CD4-positive, alpha-beta memory T cell (primary cell): ENCODE results near the gene RTP5. TPM values are rescaled to one million over a fixed set of nuclear protein-coding genes. Genes with fewer than 3 reads are reported as not detected.

Experiments
- CTCF ChIA-PET: fragments of 350-600 bp; sonication (Branson Sonifier 250); formaldehyde crosslinking; loops from one replicate; lab custom pipeline; 2021; ENCODE audit warnings: inconsistent platforms; ENCODE audit not compliant: partially characterized antibody; lab: Charles Lee
- POLR2A ChIA-PET: fragments of 350-600 bp; sonication (Branson Sonifier 250); formaldehyde crosslinking; loops from one replicate; lab custom pipeline; 2021; ENCODE audit not compliant: partially characterized antibody; lab: Charles Lee
- DNase-seq, 5 donors: peaks; one replicate each; pipeline versions ENCODE4 v3.0.0 to v3.0.0-alpha.2; 2020 to 2022; ENCODE audit warnings: mixed read lengths in 1 of 5
- H3K27ac ChIP-seq: one replicate; pipeline ENCODE4 v1.7.0; 2013; ENCODE audit warnings: low read depth, low read length
- H3K27me3 ChIP-seq: 2 replicates; pipeline ENCODE4 v1.7.0; 2013; ENCODE audit warnings: mild to moderate bottlenecking, low read length, moderate library complexity; ENCODE audit not compliant: insufficient read depth
- H3K36me3 ChIP-seq: 2 replicates; pipeline ENCODE4 v1.7.0; 2013; ENCODE audit warnings: mild to moderate bottlenecking, low read length, moderate library complexity; ENCODE audit not compliant: insufficient read depth
- H3K4me1 ChIP-seq: 2 replicates; pipeline ENCODE4 v1.7.0; 2013; ENCODE audit warnings: mild to moderate bottlenecking, low read length, moderate library complexity; ENCODE audit not compliant: insufficient read depth
- H3K4me3 ChIP-seq, 2 donors: one replicate each; pipeline ENCODE4 v1.7.0; 2013; ENCODE audit warnings: low read length in 2 of 2, mild to moderate bottlenecking in 1 of 2
- H3K9me3 ChIP-seq, 2 donors: one replicate each; pipeline ENCODE4 v1.7.0; 2013; ENCODE audit warnings: low read length in 2 of 2, control low read depth in 1 of 2; ENCODE audit not compliant: control insufficient read depth in 1 of 2
- H3K27ac Mint-ChIP-seq, 7 donors: one replicate each; pipeline ENCODE4 v1.8.0; 2020 to 2021; ENCODE audit warnings: mixed read lengths in 7 of 7, mild to moderate bottlenecking in 6 of 7, inconsistent platforms in 3 of 7, moderate library complexity in 3 of 7
- H3K27me3 Mint-ChIP-seq, 2 donors: one replicate each; pipeline ENCODE4 v1.8.0; 2020 to 2021; ENCODE audit warnings: mixed read lengths in 2 of 2
- H3K36me3 Mint-ChIP-seq, 2 donors: one replicate each; pipeline ENCODE4 v1.8.0; 2020 to 2021; ENCODE audit warnings: mixed read lengths in 2 of 2, inconsistent platforms in 1 of 2, mild to moderate bottlenecking in 1 of 2
- H3K4me1 Mint-ChIP-seq, 4 donors: one replicate each; pipeline ENCODE4 v1.8.0; 2020 to 2021; ENCODE audit warnings: mixed read lengths in 4 of 4, mild to moderate bottlenecking in 1 of 4
- H3K4me3 Mint-ChIP-seq, 8 donors: one replicate each; pipeline ENCODE4 v1.8.0; 2020 to 2021; ENCODE audit warnings: mixed read lengths in 8 of 8, mild to moderate bottlenecking in 7 of 8, moderate library complexity in 6 of 8, inconsistent platforms in 3 of 8
- H3K9me3 Mint-ChIP-seq, 8 donors: one replicate each; pipeline ENCODE4 v1.8.0; 2020 to 2021; ENCODE audit warnings: mixed read lengths in 8 of 8, mild to moderate bottlenecking in 5 of 8, inconsistent platforms in 3 of 8, moderate library complexity in 1 of 8
- intact Hi-C: fragments of 100-400 bp; cut with micrococcal nuclease; formaldehyde crosslinking; loops from one replicate; pipeline ENCODE4 v1.15.1; 2023
- polyA plus RNA-seq, 2 donors: library from polyadenylated mRNA; unstranded; fragments of 300-500 nt; fragmentation: Illumina TruSeq; gene quantifications; one replicate each; pipeline ENCODE4 v1.2.3, GENCODE V29; 2021
- total RNA-seq, 2 experiments: library from RNA; stranded (reverse); gene quantifications; one replicate each; pipeline ENCODE4 v1.2.3, GENCODE V29; 2021

The RTP5 gene
- total and polyA plus RNA-seq, 4 experiments from 2014 or later: 0.28 TPM; not detected in 3

GRCh38 chr2:241870611-241871537 lies 1.3 kb downstream of the RTP5 start:
- Histone ChIP-seq H3K36me3 (no peaks in the 10 kb centered on the region), H3K4me3 (no peak overlapping the region), H3K9me3 (no peaks in the 10 kb centered on the region), H3K4me1 (peaks cover 51% of the 10 kb centered on the region), H3K27ac (no peak overlapping the region), H3K27me3 (no peaks in the 10 kb centered on the region)
- CTCF ChIA-PET: no interaction called here
- Mint-ChIP-seq H3K36me3 (no peaks in the 10 kb centered on the region), H3K27me3 (peaks cover 0 to 2% of the 10 kb centered on the region in 2 donors), H3K27ac (peak overlapping the region in 5 of 7 donors; percentile 50 to 93 (median 86)), H3K4me1 (peaks cover 21 to 42% (median 34%) of the 10 kb centered on the region in 4 donors), H3K4me3 (peak overlapping the region in 4 of 8 donors; percentile 9 to 58 (median 54)), H3K9me3 (peaks cover 0 to 4% (median 0%) of the 10 kb centered on the region in 8 donors)
- peak in 4 of 5 donors; percentile 29 to 49 (median 36) for DNase-seq
- POLR2A ChIA-PET: interaction anchor here (0.9 to 1.7 kb wide), 2 partner anchors 9 to 108 kb away, joined by 3 to 6 read pairs; no protein-coding TSS in a partner anchor
- intact Hi-C loops: no loop called here

- peaks cover 0 to 3% (median 0%) of the 10 kb centered on the region in 8 donors for H3K9me3 Mint-ChIP-seq
- intact Hi-C loops: no loop called here
- H3K4me3 Mint-ChIP-seq: peak overlapping the region in 2 of 8 donors; percentile 57 to 58
- H3K27me3 Mint-ChIP-seq: peaks cover 0 to 2% of the 10 kb centered on the region in 2 donors
- no peak overlapping the region for H3K27ac ChIP-seq
- ChIA-PET CTCF (no interaction called here), POLR2A (interaction anchor here (1.7 kb wide), 1 partner anchor 109 kb away, joined by 6 read pairs; no protein-coding TSS in a partner anchor)
- H3K27me3 ChIP-seq: no peaks in the 10 kb centered on the region
- DNase-seq: no peak
- H3K27ac Mint-ChIP-seq: peak overlapping the region in 4 of 7 donors; percentile 50 to 93 (median 86)
- H3K4me1 Mint-ChIP-seq: peaks cover 20 to 40% (median 32%) of the 10 kb centered on the region in 4 donors
- H3K36me3 ChIP-seq: no peaks in the 10 kb centered on the region
- H3K4me1 ChIP-seq: peaks cover 46% of the 10 kb centered on the region
- H3K4me3 ChIP-seq: no peak overlapping the region
- no peaks in the 10 kb centered on the region for H3K9me3 ChIP-seq
- H3K36me3 Mint-ChIP-seq: no peaks in the 10 kb centered on the region
These were observed 2.2 kb downstream of the RTP5 start for GRCh38 chr2:241871538-241872312.

- Histone ChIP-seq H3K4me3 (no peak overlapping the region), H3K9me3 (no peaks in the 10 kb centered on the region), H3K27me3 (no peaks in the 10 kb centered on the region), H3K4me1 (peaks cover 41% of the 10 kb centered on the region), H3K36me3 (no peaks in the 10 kb centered on the region), H3K27ac (no peak overlapping the region)
- ChIA-PET POLR2A (no interaction called here), CTCF (no interaction called here)
- DNase-seq: no peak
- Mint-ChIP-seq H3K4me3 (no peak overlapping the region), H3K27ac (no peak overlapping the region), H3K27me3 (peaks cover 0 to 2% of the 10 kb centered on the region in 2 donors), H3K9me3 (peaks cover 0 to 3% (median 0%) of the 10 kb centered on the region in 8 donors), H3K36me3 (no peaks in the 10 kb centered on the region), H3K4me1 (peaks cover 20 to 38% (median 31%) of the 10 kb centered on the region in 4 donors)
- intact Hi-C loops: no loop called here
These were observed 2.7 kb downstream of the RTP5 start for GRCh38 chr2:241872313-241872642.

- Histone ChIP-seq H3K27ac (no peak overlapping the region), H3K4me3 (no peak overlapping the region), H3K9me3 (no peaks in the 10 kb centered on the region), H3K4me1 (peaks cover 33% of the 10 kb centered on the region), H3K27me3 (no peaks in the 10 kb centered on the region), H3K36me3 (no peaks in the 10 kb centered on the region)
- ChIA-PET CTCF (no interaction called here), POLR2A (no interaction called here)
- intact Hi-C loops: no loop called here
- no peak for DNase-seq
- Mint-ChIP-seq H3K9me3 (peaks cover 0 to 3% (median 0%) of the 10 kb centered on the region in 8 donors), H3K27ac (no peak overlapping the region), H3K36me3 (no peaks in the 10 kb centered on the region), H3K4me3 (no peak overlapping the region), H3K4me1 (peaks cover 14 to 29% (median 23%) of the 10 kb centered on the region in 4 donors), H3K27me3 (peaks cover 0 to 2% of the 10 kb centered on the region in 2 donors)
These were observed 3.7 kb downstream of the RTP5 start for GRCh38 chr2:241873081-241873802.

- Histone ChIP-seq H3K36me3 (no peaks in the 10 kb centered on the region), H3K4me3 (no peak overlapping the region), H3K4me1 (peaks cover 30% of the 10 kb centered on the region), H3K9me3 (no peaks in the 10 kb centered on the region), H3K27me3 (no peaks in the 10 kb centered on the region), H3K27ac (no peak overlapping the region)
- POLR2A ChIA-PET: no interaction called here
- no peaks in the 10 kb centered on the region for H3K36me3 Mint-ChIP-seq
- intact Hi-C loops: no loop called here
- peaks cover 0 to 3% (median 0%) of the 10 kb centered on the region in 8 donors for H3K9me3 Mint-ChIP-seq
- peaks cover 9 to 26% (median 19%) of the 10 kb centered on the region in 4 donors for H3K4me1 Mint-ChIP-seq
- no peak overlapping the region for H3K27ac Mint-ChIP-seq
- H3K4me3 Mint-ChIP-seq: no peak overlapping the region
- CTCF ChIA-PET: no interaction called here
- DNase-seq: no peak
- H3K27me3 Mint-ChIP-seq: no peaks in the 10 kb centered on the region
These were observed 4.2 kb downstream of the RTP5 start for GRCh38 chr2:241873803-241874110.

GRCh38 chr2:241874277-241874925 lies 4.9 kb downstream of the RTP5 start:
- Mint-ChIP-seq H3K27me3 (no peaks in the 10 kb centered on the region), H3K27ac (no peak overlapping the region), H3K9me3 (peaks cover 0 to 3% (median 0%) of the 10 kb centered on the region in 8 donors), H3K4me1 (peaks cover 5 to 22% (median 13%) of the 10 kb centered on the region in 4 donors), H3K36me3 (no peaks in the 10 kb centered on the region), H3K4me3 (no peak overlapping the region)
- no peak for DNase-seq
- ChIA-PET POLR2A (no interaction called here), CTCF (no interaction called here)
- no peak overlapping the region for H3K27ac ChIP-seq
- peaks cover 24% of the 10 kb centered on the region for H3K4me1 ChIP-seq
- intact Hi-C loops: no loop called here
- no peaks in the 10 kb centered on the region for H3K27me3 ChIP-seq
- no peaks in the 10 kb centered on the region for H3K36me3 ChIP-seq
- no peaks in the 10 kb centered on the region for H3K9me3 ChIP-seq
- H3K4me3 ChIP-seq: no peak overlapping the region
